Liver (tissue), 9 donors: ENCODE measurements around the gene CCL21. TPM values are rescaled to one million over a fixed set of nuclear protein-coding genes. Genes with fewer than 3 reads are reported as not detected.

Experiments used
- DNase-seq: peaks from one replicate; pipeline ENCODE4 v3.0.0-alpha.2; 2017; ENCODE audit warnings: low spot score
- H3K27ac ChIP-seq, 2 donors: one replicate each; pipeline ENCODE4 v1.7.0; 2013; ENCODE audit warnings: inconsistent platforms in 2 of 2, low read length in 2 of 2, control low read depth in 1 of 2, low read depth in 1 of 2, mild to moderate bottlenecking in 1 of 2
- H3K27me3 ChIP-seq, 4 donors: one replicate each; pipeline versions ENCODE4 v1.6.1 to v1.7.0; 2013; ENCODE audit warnings: low read length in 3 of 4, inconsistent platforms in 1 of 4, mild to moderate bottlenecking in 1 of 4, moderate library complexity in 1 of 4; ENCODE audit not compliant: control insufficient read depth in 4 of 4, insufficient read depth in 4 of 4
- H3K36me3 ChIP-seq, 4 donors: one replicate each; pipeline versions ENCODE4 v1.6.1 to v1.7.0; 2013; ENCODE audit warnings: low read length in 3 of 4, mild to moderate bottlenecking in 3 of 4, low read depth in 1 of 4, moderate library complexity in 1 of 4; ENCODE audit not compliant: control insufficient read depth in 4 of 4, insufficient read depth in 3 of 4
- H3K4me1 ChIP-seq, 4 donors: one replicate each; pipeline versions ENCODE4 v1.6.1 to v1.7.0; 2013; ENCODE audit warnings: low read length in 3 of 4, mild to moderate bottlenecking in 3 of 4, moderate library complexity in 1 of 4; ENCODE audit not compliant: control insufficient read depth in 4 of 4, insufficient read depth in 4 of 4
- H3K4me3 ChIP-seq, 3 donors: one replicate each; pipeline versions ENCODE4 v1.6.1 to v1.7.0; 2013; ENCODE audit warnings: low read length in 3 of 3, control low read depth in 1 of 3, low read depth in 1 of 3, mild to moderate bottlenecking in 1 of 3
- H3K9ac ChIP-seq, 2 donors: one replicate each; pipeline ENCODE4 v1.7.0; 2013; ENCODE audit warnings: low read length in 2 of 2, mild to moderate bottlenecking in 2 of 2, moderate library complexity in 2 of 2, control low read depth in 1 of 2, low read depth in 1 of 2
- H3K9me3 ChIP-seq, 4 donors: one replicate each; pipeline versions ENCODE4 v1.6.1 to v1.7.0; 2013; ENCODE audit warnings: low read length in 3 of 4; ENCODE audit not compliant: control insufficient read depth in 4 of 4
- ATF3 ChIP-seq: IDR thresholded peaks from 2 replicates; pipeline ENCODE4 v1.6.1; 2016; ENCODE audit warnings: antibody characterized with exemption
- CTCF ChIP-seq: fragments of 150-350 bp; IDR thresholded peaks from 2 replicates; pipeline ENCODE4 v1.5.1; 2017; ENCODE audit warnings: improper control_type of control experiment, low read depth, low read length; ENCODE audit not compliant: missing input control
- EGR1 ChIP-seq, 2 donors: IDR thresholded peaks; 2 replicates each; pipeline ENCODE4 v1.6.1; 2016 to 2018; ENCODE audit warnings: antibody characterized with exemption in 2 of 2, low read depth in 2 of 2
- FOXA1 ChIP-seq: IDR thresholded peaks from 2 replicates; pipeline ENCODE4 v1.6.1; 2016; ENCODE audit warnings: antibody characterized with exemption
- FOXA2 ChIP-seq: IDR thresholded peaks from 2 replicates; pipeline ENCODE4 v1.6.1; 2016; ENCODE audit warnings: antibody characterized with exemption
- GABPA ChIP-seq, 2 donors: IDR thresholded peaks in 1 of 2; conservative IDR thresholded peaks in 1 of 2; 2 replicates each; pipeline ENCODE4 v1.6.1; 2016; ENCODE audit warnings: antibody characterized with exemption in 2 of 2, mild to moderate bottlenecking in 1 of 2, moderate library complexity in 1 of 2
- HNF4A ChIP-seq, 2 donors: conservative IDR thresholded peaks; 2 replicates each; pipeline ENCODE4 v1.6.1; 2016; ENCODE audit warnings: antibody characterized with exemption in 2 of 2, mild to moderate bottlenecking in 2 of 2
- HNF4G ChIP-seq: IDR thresholded peaks from 2 replicates; pipeline ENCODE4 v1.6.1; 2016; ENCODE audit warnings: antibody characterized with exemption
- JUND ChIP-seq, 2 donors: IDR thresholded peaks; 2 replicates each; pipeline ENCODE4 v1.6.1; 2016; ENCODE audit warnings: antibody characterized with exemption in 2 of 2
- MAX ChIP-seq: IDR thresholded peaks from 2 replicates; pipeline ENCODE4 v1.6.1; 2016; ENCODE audit warnings: antibody characterized with exemption
- NR2F2 ChIP-seq: IDR thresholded peaks from 2 replicates; pipeline ENCODE4 v1.6.1; 2016; ENCODE audit warnings: antibody characterized with exemption
- RAD21 ChIP-seq, 2 donors: IDR thresholded peaks; 2 replicates each; pipeline ENCODE4 v1.6.1; 2016; ENCODE audit warnings: antibody characterized with exemption in 2 of 2, mild to moderate bottlenecking in 2 of 2
- REST ChIP-seq: IDR thresholded peaks from 2 replicates; pipeline ENCODE4 v1.6.1; 2016; ENCODE audit warnings: antibody characterized with exemption, mild to moderate bottlenecking
- RXRA ChIP-seq, 2 donors: IDR thresholded peaks; 2 replicates each; pipeline ENCODE4 v1.6.1; 2017 to 2018; ENCODE audit warnings: antibody characterized with exemption in 2 of 2, mild to moderate bottlenecking in 1 of 2
- SP1 ChIP-seq: IDR thresholded peaks from 2 replicates; pipeline ENCODE4 v1.6.1; 2018; ENCODE audit warnings: antibody characterized with exemption, mild to moderate bottlenecking
- TAF1 ChIP-seq: conservative IDR thresholded peaks from 2 replicates; pipeline ENCODE4 v1.6.1; 2016; ENCODE audit warnings: antibody characterized with exemption, mild to moderate bottlenecking
- YY1 ChIP-seq: IDR thresholded peaks from 2 replicates; pipeline ENCODE4 v1.6.1; 2016; ENCODE audit warnings: antibody characterized with exemption, mild to moderate bottlenecking
- ZBTB33 ChIP-seq: IDR thresholded peaks from 2 replicates; pipeline ENCODE4 v1.6.1; 2016; ENCODE audit warnings: antibody characterized with exemption
- WGBS: extraction: QIAGEN DNeasy Blood & Tissue Kit; methylation state at CpG from one replicate; pipeline ENCODE4 v1.1.7; 2013; 5-methylcytosine and 5-hydroxymethylcytosine counted together
- polyA plus RNA-seq, 2 donors: library from polyadenylated mRNA; stranded (reverse) in 1 of 2; unstranded in 1 of 2; fragments of 200-250 nt in 1 of 2; fragments of >200 nt in 1 of 2; fragmentation: Nextera tagmentation in 1 of 2; extraction: Ambion mirVana in 1 of 2; gene quantifications; one replicate each; pipeline versions ENCODE4 v1.2.1 to v1.2.3, GENCODE V29; 2013 to 2015
- total RNA-seq, 2 donors: library from RNA; depleted of rRNA; stranded (reverse); fragments of >200 nt; gene quantifications; one replicate each; pipeline ENCODE4 v1.2.3, GENCODE V29; 2014
- donor health status: healthy.
- donor health status: healthy.
- donor health status: healthy.
- donor health status: healthy.
- donor health status: healthy.

Gene CCL21
- total and polyA plus RNA-seq, 4 donors = 2.2 to 31.0 (median 10.6) TPM

- Histone ChIP-seq H3K9me3 (no peaks in the 10 kb centered on the region), H3K4me3 (no peak overlapping the region), H3K4me1 (peaks cover 18 to 60% (median 49%) of the 10 kb centered on the region in 4 donors), H3K36me3 (no peaks in the 10 kb centered on the region), H3K27me3 (no peaks in the 10 kb centered on the region), H3K9ac (peak overlapping the region in 1 of 2 donors; percentile 40), H3K27ac (peak overlapping the region; percentile 23 to 43)
- WGBS = 48% methylated on average over 5 of the region's 5 CpGs
- DNase-seq = peak; percentile 48
- TF ChIP-seq TAF1 (no peak), RAD21 (IDR thresholded peaks at IDR 0.05) (peak in 1 of 2 donors; percentile 36), REST (peak; percentile 39), FOXA2 (peak; percentile 90), MAX (peak; percentile 83), GABPA (IDR thresholded peaks at IDR 0.05 in 1 of 2, conservative IDR thresholded peaks at IDR 0.05 in 1 of 2) (no peak), SP1 (peak; percentile 99), HNF4A (conservative IDR thresholded peaks at IDR 0.05) (peak; percentile 96 to 97), EGR1 (IDR thresholded peaks at IDR 0.05; ENCODE audit: low read depth in 2 of 2) (no peak), FOXA1 (peak; percentile 86), ZBTB33 (no peak), JUND (IDR thresholded peaks at IDR 0.05) (peak; percentile 66 to 82), NR2F2 (peak; percentile 87), RXRA (IDR thresholded peaks at IDR 0.05) (peak; percentile 93 to 94), YY1 (peak; percentile 78), ATF3 (no peak), HNF4G (peak; percentile 94), CTCF (no peak)
These were observed 21.4 kb downstream of the CCL21 start for GRCh38 chr9:34688329-34689115.
